A549 (cell line): ENCODE measurements around the gene TRIM25. TPM values are rescaled to one million over a fixed set of nuclear protein-coding genes. Genes with fewer than 3 reads are reported as not detected.

Experiments
- ATAC-seq, 2 experiments: fragments of 200-7000 bp in 1 of 2; fragments of >200 bp in 1 of 2; cut with Nextera tagmentation in 1 of 2; cut with Tn5 transposase in 1 of 2; 3 replicates each; pipeline versions ENCODE4 v1.8.0 to v1.9.1; 2018 to 2020; ENCODE audit warnings: mild to moderate bottlenecking in 1 of 2, moderate library complexity in 1 of 2
- CTCF ChIA-PET: fragments of 300-600 bp; sonication (Branson Sonifier 250); formaldehyde crosslinking; extraction: SDS; loops from one replicate; lab custom pipeline; 2021; ENCODE audit warnings: antibody characterized with exemption, inconsistent platforms; lab: Yijun Ruan, JAX
- POLR2A ChIA-PET: fragments of 350-600 bp; formaldehyde crosslinking; extraction: SDS; loops from one replicate; lab custom pipeline; 2021; ENCODE audit warnings: antibody characterized with exemption, inconsistent platforms; lab: Yijun Ruan, JAX
- DNase-seq, 2 experiments: peaks; one replicate each; pipeline versions ENCODE4 v3.0.0 to v3.0.0-alpha.2; 2011 to 2016; ENCODE audit warnings: low read depth in 1 of 2, low spot score in 1 of 2
- FAIRE-seq: peaks from 2 replicates; lab custom pipeline; 2011; peaks lifted over from hg19 to GRCh38; lab: Jason Lieb, UNC
- H3K27ac ChIP-seq, 2 experiments: fragments of >200 bp; sonication (Bioruptor Twin); formaldehyde crosslinking; 3 replicates each; pipeline ENCODE4 v1.5.1; 2016 to 2017
- H3K4me1 ChIP-seq: fragments of >200 bp; sonication (Bioruptor Twin); formaldehyde crosslinking; 3 replicates; pipeline ENCODE4 v1.6.1; 2016
- H3K4me2 ChIP-seq: fragments of >200 bp; sonication (Bioruptor Twin); formaldehyde crosslinking; 3 replicates; pipeline ENCODE4 v1.6.1; 2016
- H3K4me3 ChIP-seq: fragments of >200 bp; sonication (Bioruptor Twin); formaldehyde crosslinking; 3 replicates; pipeline ENCODE4 v1.5.1; 2016
- H3K9me3 ChIP-seq: fragments of >200 bp; sonication (Bioruptor Twin); formaldehyde crosslinking; 3 replicates; pipeline ENCODE4 v1.6.1; 2016
- ATOH8 ChIP-seq: fragments of 250-450 bp; sonication (Bioruptor Pico); IDR thresholded peaks from 2 replicates; pipeline ENCODE4 v1.5.0; 2020; ENCODE audit warnings: low read depth, mild to moderate bottlenecking, moderate library complexity
- CBX8 ChIP-seq: fragments of 200-600 bp; sonication (generic); IDR thresholded peaks from 2 replicates; pipeline ENCODE4 v1.6.1; 2016
- E2F6 ChIP-seq: IDR thresholded peaks from 2 replicates; pipeline ENCODE4 v1.6.1; 2012; ENCODE audit warnings: low read depth, borderline replicate concordance
- EHMT2 ChIP-seq: fragments of 200-600 bp; sonication (generic); IDR thresholded peaks from 2 replicates; pipeline ENCODE4 v1.6.1; 2016; ENCODE audit warnings: antibody characterized with exemption, low read depth, mild to moderate bottlenecking, moderate library complexity
- EP300 ChIP-seq, 2 experiments: fragments of >200 bp; sonication (Bioruptor Twin); formaldehyde crosslinking; IDR thresholded peaks; 2 replicates in 1 of 2; 3 replicates in 1 of 2; pipeline ENCODE4 v1.6.1; 2016 to 2017
- MAZ ChIP-seq: fragments of 150-350 bp; IDR thresholded peaks from 2 replicates; pipeline ENCODE4 v1.6.1; 2014; ENCODE audit warnings: antibody characterized with exemption, low read depth, low read length, borderline replicate concordance
- MYC ChIP-seq: IDR thresholded peaks from 2 replicates; pipeline ENCODE4 v1.6.1; 2012; ENCODE audit warnings: mild to moderate bottlenecking, inconsistent platforms, low read length, improper control_type of control experiment, borderline replicate concordance
- NPAS2 ChIP-seq: fragments of 250-450 bp; sonication (Bioruptor Pico); IDR thresholded peaks from 2 replicates; pipeline ENCODE4 v1.8.0; 2022; ENCODE audit warnings: mild to moderate bottlenecking, moderate library complexity, borderline replicate concordance
- NR3C1 ChIP-seq: fragments of >200 bp; sonication (Bioruptor Twin); formaldehyde crosslinking; IDR thresholded peaks from 3 replicates; pipeline ENCODE4 v1.6.1; 2017
- PBX3 ChIP-seq: IDR thresholded peaks from 2 replicates; pipeline ENCODE4 v1.6.1; 2012
- PHF8 ChIP-seq: fragments of 200-600 bp; sonication (generic); IDR thresholded peaks from 2 replicates; pipeline ENCODE4 v1.6.1; 2016; ENCODE audit warnings: low read depth, mild to moderate bottlenecking, antibody characterized with exemption, moderate library complexity, borderline replicate concordance
- POLR2A ChIP-seq: IDR thresholded peaks from 2 replicates; pipeline ENCODE4 v1.6.1; 2012; ENCODE audit warnings: mild to moderate bottlenecking, low read length
- RAD21 ChIP-seq, 2 experiments: fragments of >200 bp in 1 of 2; sonication (Bioruptor Twin) in 1 of 2; formaldehyde crosslinking in 1 of 2; IDR thresholded peaks in 1 of 2; conservative IDR thresholded peaks in 1 of 2; 2 replicates in 1 of 2; 3 replicates in 1 of 2; pipeline ENCODE4 v1.6.1; 2012 to 2018; ENCODE audit warnings: inconsistent platforms in 1 of 2
- USF2 ChIP-seq: fragments of 450-650 bp; IDR thresholded peaks from 2 replicates; pipeline ENCODE4 v1.6.1; 2014; ENCODE audit warnings: antibody characterized with exemption
- WGBS: methylation state at CpG from one replicate; pipeline ENCODE4 v1.1.6; 2017; ENCODE audit errors: missing lambda C conversion rate; 5-methylcytosine and 5-hydroxymethylcytosine counted together
- polyA plus RNA-seq, 4 experiments: library from polyadenylated mRNA; depleted of rRNA in 3 of 4; stranded (reverse); fragments of >200 nt; fragmentation: RNase III in 1 of 4; extraction: RNeasy Plus Mini Kit Qiagen cat#74134 plus additional on column Dnase treatment in 1 of 4; gene quantifications; 2 replicates in 3 of 4; 3 replicates in 1 of 4; pipeline ENCODE4 v1.2.3, GENCODE V29; 2011 to 2017

The TRIM25 gene
- polyA plus RNA-seq, 2 of the 4 experiments (the other 2 are of a cell fraction), result 38.3 to 65.4 TPM

GRCh38 chr17:56886288-56886731 lies 27.5 kb downstream of the TRIM25 start:
- CTCF ChIA-PET, result interaction anchor here (0.7 to 1.2 kb wide), 6 partner anchors 10 to 106 kb away, joined by 3 read pairs; no protein-coding TSS in a partner anchor
- peaks cover 16% of the 10 kb centered on the region for H3K9me3 ChIP-seq
- DNase-seq (no peak), FAIRE-seq (no peak), ATAC-seq (no peak)
- H3K4me1 ChIP-seq, result no peaks in the 10 kb centered on the region
- 74% methylated on average over 2 of the region's 2 CpGs for WGBS
- H3K4me3 ChIP-seq, result no peak overlapping the region
- no peak for TF ChIP-seq RAD21 (conservative IDR thresholded peaks at IDR 0.05 in 1 of 2, IDR thresholded peaks at IDR 0.05 in 1 of 2)
- TF ChIP-seq E2F6, result no peak
- no peak for TF ChIP-seq PHF8
- no peak for TF ChIP-seq EHMT2
- no peak for TF ChIP-seq EP300 (IDR thresholded peaks at IDR 0.05)
- TF ChIP-seq CBX8, result no peak
- TF ChIP-seq USF2, result no peak
- TF ChIP-seq POLR2A, result no peak
- no peak overlapping the region for H3K27ac ChIP-seq
- H3K4me2 ChIP-seq, result no peak overlapping the region
- POLR2A ChIA-PET, result interaction anchor here (1.1 kb wide), 1 partner anchor 27 kb away, joined by 4 read pairs; the partner anchor contains the start of gene TRIM25

GRCh38 chr17:56885312-56885657 lies 28.6 kb downstream of the TRIM25 start:
- no peak for DNase-seq
- H3K4me1 ChIP-seq, result no peaks in the 10 kb centered on the region
- no peak overlapping the region for H3K4me3 ChIP-seq
- WGBS, result 88% methylated on average over 2 of the region's 2 CpGs
- CTCF ChIA-PET, result interaction anchor here (1.1 to 2.2 kb wide), 4 partner anchors 9 to 66 kb away, joined by 3 to 5 read pairs (median 4); no protein-coding TSS in a partner anchor
- TF ChIP-seq MAZ (no peak), EP300 (IDR thresholded peaks at IDR 0.05) (no peak), MYC (no peak), PBX3 (no peak), ATOH8 (CRISPR knock-in tag) (no peak)
- TF ChIP-seq, all 56 proteins: peak for 0
- FAIRE-seq (no peak), ATAC-seq (no peak)
- Histone ChIP-seq H3K4me2 (no peak overlapping the region), H3K9me3 (peaks cover 16% of the 10 kb centered on the region), H3K27ac (no peak overlapping the region)
- POLR2A ChIA-PET, result interaction anchor here (2.1 kb wide), 1 partner anchor 29 kb away, joined by 6 read pairs; the partner anchor contains the start of gene TRIM25

DNA sequence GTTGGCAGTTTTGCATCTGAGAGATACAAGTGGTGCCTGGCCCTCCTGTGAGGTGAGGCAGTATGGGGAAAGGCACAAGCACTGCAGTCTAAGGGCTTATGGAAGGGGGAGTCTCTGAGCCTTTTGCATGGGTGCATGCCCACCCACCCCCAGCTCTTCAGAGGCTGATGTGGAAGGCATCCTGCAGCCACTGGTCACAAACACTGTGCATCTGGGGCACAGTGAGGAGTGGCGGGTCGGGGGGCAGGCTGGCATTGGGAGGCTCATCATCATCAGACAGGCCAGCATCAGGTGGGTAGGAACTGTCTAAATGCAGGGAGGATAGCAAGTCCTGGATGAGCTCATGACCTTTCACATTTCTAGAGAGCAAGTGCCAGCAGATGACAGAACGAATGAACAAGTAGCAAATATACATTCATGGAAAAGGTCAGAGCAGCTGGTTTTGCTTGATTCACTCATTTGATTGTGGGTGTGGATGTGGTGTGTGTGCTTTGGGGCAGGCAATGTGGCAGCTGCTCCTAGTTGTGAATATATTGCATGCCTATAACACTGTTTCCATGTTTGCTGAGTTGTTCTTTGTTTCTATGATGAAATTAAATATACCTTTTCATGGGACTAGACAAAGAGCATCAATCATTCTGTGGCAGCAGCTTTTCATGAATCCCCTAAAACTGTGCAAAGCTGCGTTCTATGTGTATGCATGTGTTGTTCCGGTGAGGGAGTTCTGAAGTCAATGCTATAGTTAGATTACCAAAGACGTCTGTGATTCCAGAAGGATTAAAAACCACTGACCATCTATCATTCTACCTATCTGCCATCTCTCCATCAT lies 29.2 kb downstream of the TRIM25 start:
- POLR2A ChIA-PET, result interaction anchor here (2.1 kb wide), 1 partner anchor 29 kb away, joined by 6 read pairs; the partner anchor contains the start of gene TRIM25
- CTCF ChIA-PET, result interaction anchor here (1.2 to 2.2 kb wide), 3 partner anchors 9 to 65 kb away, joined by 4 to 5 read pairs (median 5); no protein-coding TSS in a partner anchor
- Histone ChIP-seq H3K4me3 (no peak overlapping the region), H3K4me2 (no peak overlapping the region), H3K27ac (no peak overlapping the region), H3K9me3 (peaks cover 16% of the 10 kb centered on the region), H3K4me1 (no peaks in the 10 kb centered on the region)
- TF ChIP-seq NR3C1 (no peak), NPAS2 (CRISPR knock-in tag) (no peak), POLR2A (no peak), EP300 (IDR thresholded peaks at IDR 0.05) (no peak)
- WGBS, result 81% methylated on average over 6 of the region's 6 CpGs
- no peak for DNase-seq
- FAIRE-seq, result no peak
- peak; percentile 23 to 34; a peak in 4 of 6 replicates for ATAC-seq
